ENCODE results near the gene NCK1. TPM values are rescaled to one million over a fixed set of nuclear protein-coding genes. Genes with fewer than 3 reads are reported as not detected.

NCK1 gene
- total and polyA plus RNA-seq, 10 of the 15 experiments (the other 5 are each of a cell fraction or from before 2014, with no cell fraction given) = 15.6 to 33.4 (median 25.0) TPM

DNA sequence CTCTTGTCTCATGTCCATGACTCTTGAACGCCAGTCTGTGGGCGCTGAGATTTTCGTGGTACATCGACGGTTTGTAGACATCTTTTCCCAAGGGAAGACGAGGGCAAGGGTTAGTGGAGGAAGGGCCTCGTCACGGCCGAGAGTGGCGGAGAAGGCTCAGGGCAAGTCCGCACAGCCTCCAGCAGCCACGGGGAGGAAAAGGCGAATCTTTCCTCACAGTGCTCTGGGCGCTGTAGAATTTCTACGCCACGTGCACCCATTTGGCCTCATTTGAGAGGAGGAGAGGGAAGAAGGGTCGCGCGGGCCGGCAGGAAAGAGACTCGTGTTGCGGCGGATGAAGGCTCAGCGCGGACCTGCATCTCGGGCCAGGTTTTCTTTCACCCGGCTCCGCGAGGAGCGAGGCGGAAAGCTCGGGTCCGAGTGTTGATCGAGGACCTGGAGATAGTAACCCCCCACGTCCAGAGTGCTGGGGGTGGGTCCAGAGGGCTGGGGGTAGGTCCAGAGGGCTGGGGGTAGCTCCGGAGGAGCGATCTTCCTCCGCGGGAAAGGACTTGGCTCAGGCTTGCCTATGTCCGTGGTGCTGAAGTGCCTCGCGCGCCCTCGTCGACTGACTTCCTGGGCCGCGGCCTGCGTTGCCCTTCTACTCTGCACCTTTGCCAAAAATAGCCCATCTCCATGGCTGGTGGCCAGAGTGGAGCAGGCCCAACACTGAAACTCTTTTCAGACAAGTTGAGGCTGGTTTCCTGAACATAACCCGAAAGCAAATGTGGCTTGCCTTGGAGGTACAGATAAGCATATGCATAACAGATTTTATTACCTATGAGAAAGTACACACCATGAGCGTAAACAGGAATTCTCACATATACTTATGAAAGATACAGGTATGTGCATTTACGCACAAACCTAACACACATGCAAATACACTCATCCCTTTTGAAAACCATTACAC is 42.0 kb upstream of the NCK1 start:
- Histone ChIP-seq H3K27me3 (replicated peaks in 1 of 2; ENCODE audit: control insufficient read depth in 2 of 2, insufficient read depth in 2 of 2, low read length in 1 of 2) (peaks cover 3 to 6% of the 10 kb centered on the region in 2 experiments), H3K36me3 (ENCODE audit: control insufficient read depth in 2 of 2, insufficient read depth in 2 of 2, low read length in 1 of 2) (no peaks in the 10 kb centered on the region), H3K4me2 (ENCODE audit: control insufficient read depth, insufficient read depth) (peak overlapping the region; percentile 91), H3K79me2 (ENCODE audit: control insufficient read depth, insufficient read depth, low read length) (no peaks in the 10 kb centered on the region), H3K9ac (ENCODE audit: control insufficient read depth, insufficient read depth, low read length) (no peak overlapping the region), H3K9me3 (replicated peaks; ENCODE audit: control insufficient read depth, insufficient read depth, low read length) (no peaks in the 10 kb centered on the region; the same call in 2 of the 3 replicates), H3K4me3 (peak overlapping the region; percentile 65), H3K4me1 (ENCODE audit: control insufficient read depth, insufficient read depth, low read length) (peaks cover 4% of the 10 kb centered on the region; the same call in 1 of the 2 replicates), H3K27ac (ENCODE audit: control insufficient read depth, insufficient read depth) (no peak overlapping the region), H4K20me1 (ENCODE audit: control insufficient read depth, insufficient read depth) (no peaks in the 10 kb centered on the region), H2AFZ (ENCODE audit: control insufficient read depth, low read depth, low read length) (peak overlapping the region; percentile 45; the same call in 1 of the 2 replicates)
- ChIA-PET CTCF (interaction anchor here (0.6 to 1.2 kb wide), 2 partner anchors 17 to 194 kb away, joined by 3 read pairs; no protein-coding TSS in a partner anchor), SMC1A (ENCODE audit: uncharacterized antibody, unreplicated experiment) (no interaction called here), POLR2A (interaction anchor here (0.5 kb wide), 1 partner anchor 108 kb away, joined by 7 read pairs; no protein-coding TSS in a partner anchor), RAD21 (ENCODE audit: unreplicated experiment) (no interaction called here)
- 32% methylated on average over 49 of the region's 51 CpGs for WGBS (ENCODE audit: insufficient coverage, insufficient replicate concordance, low lambda C conversion rate, missing lambda C conversion rate)
- TF ChIP-seq EED (IDR thresholded peaks at IDR 0.05; ENCODE audit: low read depth) (no peak), CBFB (IDR thresholded peaks at IDR 0.05; ENCODE audit: low read depth) (no peak)
- TF ChIP-seq, protein P1, sequence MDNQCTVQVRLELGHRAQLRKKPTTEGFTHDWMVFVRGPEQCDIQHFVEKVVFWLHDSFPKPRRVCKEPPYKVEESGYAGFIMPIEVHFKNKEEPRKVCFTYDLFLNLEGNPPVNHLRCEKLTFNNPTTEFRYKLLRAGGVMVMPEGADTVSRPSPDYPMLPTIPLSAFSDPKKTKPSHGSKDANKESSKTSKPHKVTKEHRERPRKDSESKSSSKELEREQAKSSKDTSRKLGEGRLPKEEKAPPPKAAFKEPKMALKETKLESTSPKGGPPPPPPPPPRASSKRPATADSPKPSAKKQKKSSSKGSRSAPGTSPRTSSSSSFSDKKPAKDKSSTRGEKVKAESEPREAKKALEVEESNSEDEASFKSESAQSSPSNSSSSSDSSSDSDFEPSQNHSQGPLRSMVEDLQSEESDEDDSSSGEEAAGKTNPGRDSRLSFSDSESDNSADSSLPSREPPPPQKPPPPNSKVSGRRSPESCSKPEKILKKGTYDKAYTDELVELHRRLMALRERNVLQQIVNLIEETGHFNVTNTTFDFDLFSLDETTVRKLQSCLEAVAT (IDR thresholded peaks at IDR 0.05) = peak; percentile 81
- TF ChIP-seq, protein P2, sequence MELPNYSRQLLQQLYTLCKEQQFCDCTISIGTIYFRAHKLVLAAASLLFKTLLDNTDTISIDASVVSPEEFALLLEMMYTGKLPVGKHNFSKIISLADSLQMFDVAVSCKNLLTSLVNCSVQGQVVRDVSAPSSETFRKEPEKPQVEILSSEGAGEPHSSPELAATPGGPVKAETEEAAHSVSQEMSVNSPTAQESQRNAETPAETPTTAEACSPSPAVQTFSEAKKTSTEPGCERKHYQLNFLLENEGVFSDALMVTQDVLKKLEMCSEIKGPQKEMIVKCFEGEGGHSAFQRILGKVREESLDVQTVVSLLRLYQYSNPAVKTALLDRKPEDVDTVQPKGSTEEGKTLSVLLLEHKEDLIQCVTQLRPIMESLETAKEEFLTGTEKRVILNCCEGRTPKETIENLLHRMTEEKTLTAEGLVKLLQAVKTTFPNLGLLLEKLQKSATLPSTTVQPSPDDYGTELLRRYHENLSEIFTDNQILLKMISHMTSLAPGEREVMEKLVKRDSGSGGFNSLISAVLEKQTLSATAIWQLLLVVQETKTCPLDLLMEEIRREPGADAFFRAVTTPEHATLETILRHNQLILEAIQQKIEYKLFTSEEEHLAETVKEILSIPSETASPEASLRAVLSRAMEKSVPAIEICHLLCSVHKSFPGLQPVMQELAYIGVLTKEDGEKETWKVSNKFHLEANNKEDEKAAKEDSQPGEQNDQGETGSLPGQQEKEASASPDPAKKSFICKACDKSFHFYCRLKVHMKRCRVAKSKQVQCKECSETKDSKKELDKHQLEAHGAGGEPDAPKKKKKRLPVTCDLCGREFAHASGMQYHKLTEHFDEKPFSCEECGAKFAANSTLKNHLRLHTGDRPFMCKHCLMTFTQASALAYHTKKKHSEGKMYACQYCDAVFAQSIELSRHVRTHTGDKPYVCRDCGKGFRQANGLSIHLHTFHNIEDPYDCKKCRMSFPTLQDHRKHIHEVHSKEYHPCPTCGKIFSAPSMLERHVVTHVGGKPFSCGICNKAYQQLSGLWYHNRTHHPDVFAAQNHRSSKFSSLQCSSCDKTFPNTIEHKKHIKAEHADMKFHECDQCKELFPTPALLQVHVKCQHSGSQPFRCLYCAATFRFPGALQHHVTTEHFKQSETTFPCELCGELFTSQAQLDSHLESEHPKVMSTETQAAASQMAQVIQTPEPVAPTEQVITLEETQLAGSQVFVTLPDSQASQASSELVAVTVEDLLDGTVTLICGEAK (IDR thresholded peaks at IDR 0.05; ENCODE audit: borderline replicate concordance) = 0 out of 2 replicates have a peak, but pooled peaks have one; percentile 14
- TF ChIP-seq, protein P3, sequence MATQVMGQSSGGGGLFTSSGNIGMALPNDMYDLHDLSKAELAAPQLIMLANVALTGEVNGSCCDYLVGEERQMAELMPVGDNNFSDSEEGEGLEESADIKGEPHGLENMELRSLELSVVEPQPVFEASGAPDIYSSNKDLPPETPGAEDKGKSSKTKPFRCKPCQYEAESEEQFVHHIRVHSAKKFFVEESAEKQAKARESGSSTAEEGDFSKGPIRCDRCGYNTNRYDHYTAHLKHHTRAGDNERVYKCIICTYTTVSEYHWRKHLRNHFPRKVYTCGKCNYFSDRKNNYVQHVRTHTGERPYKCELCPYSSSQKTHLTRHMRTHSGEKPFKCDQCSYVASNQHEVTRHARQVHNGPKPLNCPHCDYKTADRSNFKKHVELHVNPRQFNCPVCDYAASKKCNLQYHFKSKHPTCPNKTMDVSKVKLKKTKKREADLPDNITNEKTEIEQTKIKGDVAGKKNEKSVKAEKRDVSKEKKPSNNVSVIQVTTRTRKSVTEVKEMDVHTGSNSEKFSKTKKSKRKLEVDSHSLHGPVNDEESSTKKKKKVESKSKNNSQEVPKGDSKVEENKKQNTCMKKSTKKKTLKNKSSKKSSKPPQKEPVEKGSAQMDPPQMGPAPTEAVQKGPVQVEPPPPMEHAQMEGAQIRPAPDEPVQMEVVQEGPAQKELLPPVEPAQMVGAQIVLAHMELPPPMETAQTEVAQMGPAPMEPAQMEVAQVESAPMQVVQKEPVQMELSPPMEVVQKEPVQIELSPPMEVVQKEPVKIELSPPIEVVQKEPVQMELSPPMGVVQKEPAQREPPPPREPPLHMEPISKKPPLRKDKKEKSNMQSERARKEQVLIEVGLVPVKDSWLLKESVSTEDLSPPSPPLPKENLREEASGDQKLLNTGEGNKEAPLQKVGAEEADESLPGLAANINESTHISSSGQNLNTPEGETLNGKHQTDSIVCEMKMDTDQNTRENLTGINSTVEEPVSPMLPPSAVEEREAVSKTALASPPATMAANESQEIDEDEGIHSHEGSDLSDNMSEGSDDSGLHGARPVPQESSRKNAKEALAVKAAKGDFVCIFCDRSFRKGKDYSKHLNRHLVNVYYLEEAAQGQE (IDR thresholded peaks at IDR 0.05; ENCODE audit: low read depth, low read length) = peak; percentile 86
- no TSS peak for BruUV-seq (replicated peaks)
- no peak for DNase-seq (ENCODE audit: low read depth, low spot score)
- no peak for FAIRE-seq
- intact Hi-C loops (cut with micrococcal nuclease; ENCODE audit: unreplicated experiment) (no loop called here), in situ Hi-C loops (cut with MboI) (no loop called here)
- peak; percentile 10; the same call in 1 of the 3 replicates for ATAC-seq

All from GM12878 (cell line).